ENCODE data around the gene IPO9. TPM values are rescaled to one million over a fixed set of nuclear protein-coding genes. Genes with fewer than 3 reads are reported as not detected.

The IPO9 gene
- total and polyA plus RNA-seq, 2 donors (not counting 1 experiment from before 2014, with no cell fraction given): 13.3 to 56.9 TPM

GRCh38 chr1:201781437-201781836 is 47.5 kb upstream of the IPO9 start:
- CTCF ChIA-PET: interaction anchor here (0.7 to 2.6 kb wide), 2 partner anchors 70 to 72 kb away, joined by 3 to 12 read pairs; no protein-coding TSS in a partner anchor

GRCh38 chr1:201782353-201782752 is 46.6 kb upstream of the IPO9 start:
- TF ChIP-seq EZH2 (IDR thresholded peaks at IDR 0.05; ENCODE audit: borderline replicate concordance, insufficient read depth, low read depth, low read length, poor library complexity, severe bottlenecking) (no peak), CTCF (IDR thresholded peaks at IDR 0.05) (no peak)
- ChIA-PET POLR2A (no interaction called here), CTCF (interaction anchor here (1.4 to 2.6 kb wide), 2 partner anchors 13 to 73 kb away, joined by 4 to 12 read pairs; no protein-coding TSS in a partner anchor)
- Histone ChIP-seq H3K9me3 (ENCODE audit: control extremely low read depth in 1 of 3, control insufficient read depth in 2 of 3, insufficient read depth in 1 of 3, low read length in 2 of 3) (no peaks in the 10 kb centered on the region), H3K9ac (ENCODE audit: low read length) (no peak overlapping the region), H3K4me2 (replicated peaks; ENCODE audit: low read depth, low read length, poor library complexity, severe bottlenecking) (no peak overlapping the region), H3K36me3 (replicated peaks in 1 of 2; ENCODE audit: control extremely low read depth in 1 of 2, control insufficient read depth in 1 of 2, extremely low read depth in 1 of 2, insufficient read depth in 2 of 2, low read length in 1 of 2) (no peaks in the 10 kb centered on the region), H3K27me3 (replicated peaks in 1 of 4; ENCODE audit: control extremely low read depth in 1 of 4, control insufficient read depth in 3 of 4, insufficient read depth in 4 of 4, low read length in 3 of 4) (no peaks in the 10 kb centered on the region), H3K79me2 (ENCODE audit: control insufficient read depth, insufficient read depth, low read length) (peaks cover 2% of the 10 kb centered on the region), H2AFZ (ENCODE audit: insufficient read depth, low read depth, low read length, poor library complexity, severe bottlenecking) (no peak overlapping the region), H3K4me3 (ENCODE audit: control extremely low read depth in 1 of 5, extremely low read depth in 1 of 5, insufficient read depth in 1 of 5, low read depth in 2 of 5, low read length in 4 of 5) (no peak overlapping the region), H4K20me1 (ENCODE audit: control insufficient read depth, insufficient read depth, low read length, poor library complexity, severe bottlenecking) (no peaks in the 10 kb centered on the region), H3K4me1 (ENCODE audit: control insufficient read depth in 2 of 2, insufficient read depth in 2 of 2, low read length in 2 of 2) (no peaks in the 10 kb centered on the region), H3K27ac (ENCODE audit: low read length in 2 of 2) (no peak overlapping the region)
- Mint-ChIP-seq H3K27me3 (no peaks in the 10 kb centered on the region), H3K9me3 (ENCODE audit: insufficient read depth) (no peaks in the 10 kb centered on the region), H3K27ac (no peak overlapping the region), H3K4me3 (no peak overlapping the region), H3K4me1 (no peaks in the 10 kb centered on the region)
- DNase-seq (no peak), ATAC-seq (ENCODE audit: low read depth) (no peak)
- WGBS (ENCODE audit: insufficient coverage): 92% methylated on average over 12 of the region's 12 CpGs
- intact Hi-C loops (cut with micrococcal nuclease): no loop called here

More at GRCh38 chr1:201781437-201781836, 47.5 kb upstream of the IPO9 start:
- H3K27me3 Mint-ChIP-seq: no peaks in the 10 kb centered on the region
- no peaks in the 10 kb centered on the region for H3K4me1 Mint-ChIP-seq
- DNase-seq (no peak), ATAC-seq (ENCODE audit: low read depth) (no peak)
- no peak overlapping the region for H3K4me3 ChIP-seq (ENCODE audit: control extremely low read depth in 1 of 5, extremely low read depth in 1 of 5, insufficient read depth in 1 of 5, low read depth in 2 of 5, low read length in 4 of 5)
- H3K79me2 ChIP-seq (ENCODE audit: control insufficient read depth, insufficient read depth, low read length): peaks cover 2% of the 10 kb centered on the region
- no peaks in the 10 kb centered on the region for H4K20me1 ChIP-seq (ENCODE audit: control insufficient read depth, insufficient read depth, low read length, poor library complexity, severe bottlenecking)
- WGBS (ENCODE audit: insufficient coverage): no CpG with 5 or more reads among the region's 1 CpG
- no peak overlapping the region for H3K4me2 ChIP-seq (replicated peaks; ENCODE audit: low read depth, low read length, poor library complexity, severe bottlenecking)
- H3K9me3 Mint-ChIP-seq (ENCODE audit: insufficient read depth): no peaks in the 10 kb centered on the region
- no peaks in the 10 kb centered on the region for H3K9me3 ChIP-seq (ENCODE audit: control extremely low read depth in 1 of 3, control insufficient read depth in 2 of 3, insufficient read depth in 1 of 3, low read length in 2 of 3)
- no peak overlapping the region for H3K4me3 Mint-ChIP-seq
- POLR2A ChIA-PET: no interaction called here
- H3K9ac ChIP-seq (ENCODE audit: low read length): no peak overlapping the region
- H3K36me3 ChIP-seq (replicated peaks in 1 of 2; ENCODE audit: control extremely low read depth in 1 of 2, control insufficient read depth in 1 of 2, extremely low read depth in 1 of 2, insufficient read depth in 2 of 2, low read length in 1 of 2): no peaks in the 10 kb centered on the region
- H3K27me3 ChIP-seq (replicated peaks in 1 of 4; ENCODE audit: control extremely low read depth in 1 of 4, control insufficient read depth in 3 of 4, insufficient read depth in 4 of 4, low read length in 3 of 4): no peaks in the 10 kb centered on the region
- no peak for TF ChIP-seq CTCF (IDR thresholded peaks at IDR 0.05)
- no peak for TF ChIP-seq EZH2 (IDR thresholded peaks at IDR 0.05; ENCODE audit: borderline replicate concordance, insufficient read depth, low read depth, low read length, poor library complexity, severe bottlenecking)
- no peaks in the 10 kb centered on the region for H3K4me1 ChIP-seq (ENCODE audit: control insufficient read depth in 2 of 2, insufficient read depth in 2 of 2, low read length in 2 of 2)
- no peak overlapping the region for H2AFZ ChIP-seq (ENCODE audit: insufficient read depth, low read depth, low read length, poor library complexity, severe bottlenecking)
- intact Hi-C loops (cut with micrococcal nuclease): no loop called here
- no peak overlapping the region for H3K27ac ChIP-seq (ENCODE audit: low read length in 2 of 2)
- H3K27ac Mint-ChIP-seq: no peak overlapping the region
